H4 (cell line): Measurements from ENCODE around the gene PYGO1. TPM values are rescaled to one million over a fixed set of nuclear protein-coding genes. Genes with fewer than 3 reads are reported as not detected.
"Not testable (repeated sequence)": the region's sequence is repeated elsewhere in the genome, so short reads cannot be mapped to it uniquely, and the experiment has no call there.

Source experiments
- DNase-seq: peaks from one replicate; pipeline ENCODE4 v3.0.0-alpha.2; 2015; ENCODE audit warnings: low spot score
- total RNA-seq: library from RNA; depleted of rRNA; stranded (reverse); fragments of >200 nt; shearing (Covaris generic); gene quantifications from 2 replicates; pipeline ENCODE4 v1.2.3, GENCODE V29; 2014

Gene PYGO1
- total RNA-seq, 1 experiment from 2014 or later, result 7.8 TPM

- no peak for DNase-seq
Observed at GRCh38 chr15:55573224-55573623, 14.9 kb downstream of the PYGO1 start.

GRCh38 chr15:55564347-55565145 is 23.6 kb downstream of the PYGO1 start:
- no peak for DNase-seq

- no peak for DNase-seq
Observed at GRCh38 chr15:55562601-55563000, 25.5 kb downstream of the PYGO1 start.

GRCh38 chr15:55555089-55555488 is 33.1 kb downstream of the PYGO1 start:
- DNase-seq, result no peak

GRCh38 chr15:55552926-55553325 is 35.2 kb downstream of the PYGO1 start:
- peak; percentile 11 for DNase-seq

- no peak for DNase-seq
Observed at GRCh38 chr15:55552451-55552850, 35.7 kb downstream of the PYGO1 start.

- no peak for DNase-seq
Observed at GRCh38 chr15:55549305-55549704, 38.8 kb downstream of the PYGO1 start.

- DNase-seq, result no peak
Observed at GRCh38 chr15:55546718-55547117, 41.4 kb downstream of the PYGO1 start.

- DNase-seq, result no peak
Observed at GRCh38 chr15:55535436-55535835, 52.7 kb downstream of the PYGO1 start.

GRCh38 chr15:55532944-55533343 is 55.2 kb downstream of the PYGO1 start:
- DNase-seq, result no peak

- DNase-seq, result peak; percentile 43
Observed at GRCh38 chr15:55530861-55531313, 57.3 kb downstream of the PYGO1 start.

- no peak for DNase-seq
Observed at GRCh38 chr15:55528812-55529211, 59.3 kb downstream of the PYGO1 start.

- DNase-seq, result no peak
Observed at GRCh38 chr15:55527150-55527549, 61.0 kb downstream of the PYGO1 start.

- DNase-seq, result peak; percentile 71
Observed at GRCh38 chr15:55526559-55527036, 61.5 kb downstream of the PYGO1 start.

- DNase-seq, result no peak
Observed at GRCh38 chr15:55522742-55523450, 65.2 kb downstream of the PYGO1 start.

GRCh38 chr15:55518641-55519040 is 69.5 kb downstream of the PYGO1 start:
- DNase-seq, result no peak

- DNase-seq, result no peak
Observed at GRCh38 chr15:55518009-55518408, 70.1 kb downstream of the PYGO1 start.

- DNase-seq, result no peak
Observed at GRCh38 chr15:55515991-55516776, 72.0 kb downstream of the PYGO1 start.

- no peak for DNase-seq
Observed at GRCh38 chr15:55515491-55515890, 72.7 kb downstream of the PYGO1 start.

GRCh38 chr15:55514414-55514850 is 73.7 kb downstream of the PYGO1 start:
- DNase-seq, result no peak

GRCh38 chr15:55513621-55514413 is 74.3 kb downstream of the PYGO1 start:
- not testable (repeated sequence) for DNase-seq
